GM12892 (cell line): ENCODE results near the gene RLBP1.

ENCODE experiments used
- POLR2A ChIP-seq: IDR thresholded peaks from 2 replicates; pipeline ENCODE4 v1.6.1; 2011; ENCODE audit warnings: low read depth, low read length, control low read depth
- POLR2AphosphoS5 ChIP-seq: IDR thresholded peaks from 2 replicates; pipeline ENCODE4 v1.6.1; 2011; ENCODE audit warnings: low read depth, low read length, control low read depth
- TAF1 ChIP-seq: IDR thresholded peaks from 2 replicates; pipeline ENCODE4 v1.6.1; 2011; ENCODE audit warnings: low read depth, mild to moderate bottlenecking, control low read depth, low read length, borderline replicate concordance

- TF ChIP-seq POLR2AphosphoS5 (no peak), POLR2A (no peak), TAF1 (no peak)
These were observed 3.5 kb downstream of the RLBP1 start for GRCh38 chr15:89217686-89218376.
